LHCN-M2 (cell line): ENCODE data around the gene SOS1. TPM values are rescaled to one million over a fixed set of nuclear protein-coding genes. Genes with fewer than 3 reads are reported as not detected.
"Not testable (repeated sequence)": the region's sequence is repeated elsewhere in the genome, so short reads cannot be mapped to it uniquely, and the experiment has no call there.

Experiments
- DNase-seq: peaks from one replicate; pipeline ENCODE4 v3.0.0-alpha.2; 2012; ENCODE audit warnings: low read depth
- total RNA-seq: library from RNA; depleted of rRNA; stranded (reverse); fragments of >200 nt; gene quantifications from 2 replicates; pipeline ENCODE4 v1.2.3, GENCODE V29; 2014

The SOS1 gene
- total RNA-seq, 1 experiment from 2014 or later, result 16.8 TPM

DNA sequence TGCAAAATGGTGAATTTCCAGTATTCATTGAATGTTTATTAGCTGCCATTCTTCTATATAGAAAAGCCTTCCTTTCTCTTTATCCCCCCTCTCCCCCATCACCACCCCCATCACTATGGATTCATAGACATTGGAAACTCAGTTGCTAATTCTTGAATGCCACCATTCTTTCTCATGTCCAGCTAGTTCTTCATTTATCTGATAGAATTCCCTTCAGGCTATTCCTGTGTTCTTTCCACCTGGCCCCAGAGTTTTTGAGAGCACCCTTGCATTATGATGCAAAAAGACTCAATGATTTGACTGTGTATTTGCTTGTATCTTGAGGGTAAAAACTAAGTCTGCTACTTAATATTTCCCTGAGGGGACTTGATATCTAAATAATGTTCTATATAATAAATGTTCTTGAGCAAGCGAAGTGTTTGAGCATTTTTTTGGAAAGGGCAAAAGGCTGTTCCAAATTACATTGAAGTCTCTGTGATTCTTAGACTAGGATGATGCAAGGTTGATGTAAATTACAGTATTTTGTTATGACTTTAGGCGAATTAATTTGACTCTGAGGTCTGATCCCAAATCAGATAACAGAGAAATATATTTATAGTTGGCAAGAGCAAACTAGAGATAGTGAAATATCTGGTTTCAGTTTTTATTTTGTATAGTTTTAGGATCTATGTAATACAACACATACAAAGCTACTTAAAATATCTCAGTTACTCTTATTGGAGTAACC lies 18.8 kb upstream of the SOS1 start:
- DNase-seq, result no peak

GRCh38 chr2:39138837-39139211 lies 18.0 kb upstream of the SOS1 start:
- no peak for DNase-seq

GRCh38 chr2:39138187-39138836 lies 17.5 kb upstream of the SOS1 start:
- DNase-seq, result not testable (repeated sequence)

DNA sequence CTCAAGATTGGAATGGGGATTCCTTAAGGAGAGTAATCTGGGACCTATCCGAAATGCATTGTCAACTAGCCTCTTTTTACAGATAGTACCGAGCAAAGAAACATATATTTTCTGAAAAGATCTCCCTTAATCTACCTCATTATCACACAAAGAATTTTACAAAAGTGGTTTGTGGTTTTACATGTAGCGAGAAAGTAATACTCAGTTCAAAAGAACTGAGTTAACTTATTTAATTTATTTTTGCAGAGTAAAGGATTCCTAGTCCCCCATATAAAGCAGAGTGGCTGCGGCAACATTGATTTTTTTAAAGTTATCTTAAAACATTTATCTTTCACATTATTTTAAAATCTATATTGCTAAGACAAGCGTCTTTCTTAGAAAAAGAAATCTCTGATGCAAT lies 15.9 kb upstream of the SOS1 start:
- no peak for DNase-seq

DNA sequence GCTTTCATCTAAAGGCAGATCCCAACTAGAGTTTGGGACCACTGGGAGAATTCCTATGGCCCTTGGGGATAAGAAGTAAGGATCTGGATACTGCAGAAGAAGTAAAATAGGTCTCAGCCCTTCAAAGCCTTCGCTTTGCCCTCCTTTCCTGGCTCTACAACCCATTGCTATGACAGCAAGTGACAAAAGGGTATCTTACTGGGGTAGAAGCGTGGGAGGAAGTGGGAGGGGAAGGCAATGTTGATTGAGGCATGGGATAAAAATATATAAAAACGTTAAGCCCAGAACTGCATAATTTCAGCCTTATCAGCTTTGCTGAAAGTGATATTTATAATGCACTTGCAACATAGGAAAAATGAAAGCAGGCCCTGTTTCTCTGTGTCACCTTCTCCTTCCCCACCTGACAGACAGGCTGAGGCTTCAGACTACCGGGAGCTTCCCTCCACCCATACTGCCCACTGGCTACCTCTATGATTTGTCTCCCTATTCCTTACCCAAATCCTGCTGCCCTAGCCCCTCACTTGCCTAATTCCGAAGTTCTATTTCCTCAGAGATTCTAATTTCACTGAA lies 14.9 kb upstream of the SOS1 start:
- no peak for DNase-seq

GRCh38 chr2:39133215-39133851 lies 12.5 kb upstream of the SOS1 start:
- DNase-seq, result no peak

DNA sequence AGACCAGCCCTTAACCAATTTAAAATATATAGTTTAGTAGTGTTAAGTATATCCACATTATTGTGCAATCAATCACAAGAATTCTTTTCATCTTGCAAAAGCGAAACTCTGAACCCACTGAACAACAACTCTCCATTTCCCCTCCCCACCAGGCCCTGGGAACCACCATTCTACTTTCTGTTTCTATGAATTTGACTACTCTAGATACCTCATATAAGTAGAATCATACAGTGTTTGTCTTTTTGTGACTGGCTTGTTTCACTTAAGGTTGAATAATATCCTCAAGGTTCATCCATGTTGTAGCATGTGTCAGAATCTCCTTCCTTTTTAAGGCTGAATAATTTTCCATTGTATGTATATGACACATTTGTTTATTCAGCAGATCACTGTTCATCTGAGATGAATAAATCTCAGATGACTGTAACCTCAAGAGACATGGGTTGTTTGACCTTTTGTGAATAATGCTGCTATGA lies 8.1 kb upstream of the SOS1 start:
- peak; percentile 60 for DNase-seq

GRCh38 chr2:39127973-39128372 lies 7.1 kb upstream of the SOS1 start:
- peak; percentile 67 for DNase-seq

GRCh38 chr2:39124746-39125057 lies 3.9 kb upstream of the SOS1 start:
- no peak for DNase-seq

DNA sequence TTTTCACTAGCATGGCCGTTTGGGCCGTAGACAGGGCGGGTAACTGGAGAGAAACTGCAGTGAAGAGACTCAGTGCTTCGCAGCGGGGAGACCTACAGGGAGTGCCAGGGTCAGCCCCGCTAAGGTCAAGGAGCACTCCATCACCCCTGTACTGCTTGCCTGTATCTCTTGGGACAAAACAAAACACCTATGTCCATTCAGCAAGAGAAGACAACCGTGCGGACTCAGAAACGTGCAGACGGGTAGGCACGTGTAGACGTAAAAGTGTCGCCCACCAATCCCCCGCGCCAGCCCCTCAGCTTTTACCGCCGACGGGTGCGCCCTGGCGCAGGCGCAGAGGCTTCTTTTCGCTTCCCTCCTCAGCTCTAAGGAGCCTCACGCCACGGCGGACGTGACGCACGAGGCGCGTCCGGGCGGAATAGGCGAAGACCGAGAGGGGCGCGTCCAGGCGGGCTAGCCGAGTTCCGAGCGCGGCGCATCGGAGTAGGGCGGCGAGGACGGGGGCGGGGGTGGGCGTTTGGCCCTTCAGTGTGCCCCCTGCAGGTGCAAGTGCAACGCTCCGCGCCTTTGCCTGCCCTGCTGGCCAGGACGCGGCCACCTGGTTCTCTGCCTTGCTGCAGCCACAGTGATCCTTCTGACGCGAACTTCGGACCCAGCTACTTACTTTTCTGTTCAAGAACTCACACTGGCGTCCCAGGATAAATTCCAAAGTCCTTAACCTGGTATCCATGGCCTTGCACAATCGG lies 3.3 kb upstream of the SOS1 start:
- DNase-seq, result peak; percentile 94

DNA sequence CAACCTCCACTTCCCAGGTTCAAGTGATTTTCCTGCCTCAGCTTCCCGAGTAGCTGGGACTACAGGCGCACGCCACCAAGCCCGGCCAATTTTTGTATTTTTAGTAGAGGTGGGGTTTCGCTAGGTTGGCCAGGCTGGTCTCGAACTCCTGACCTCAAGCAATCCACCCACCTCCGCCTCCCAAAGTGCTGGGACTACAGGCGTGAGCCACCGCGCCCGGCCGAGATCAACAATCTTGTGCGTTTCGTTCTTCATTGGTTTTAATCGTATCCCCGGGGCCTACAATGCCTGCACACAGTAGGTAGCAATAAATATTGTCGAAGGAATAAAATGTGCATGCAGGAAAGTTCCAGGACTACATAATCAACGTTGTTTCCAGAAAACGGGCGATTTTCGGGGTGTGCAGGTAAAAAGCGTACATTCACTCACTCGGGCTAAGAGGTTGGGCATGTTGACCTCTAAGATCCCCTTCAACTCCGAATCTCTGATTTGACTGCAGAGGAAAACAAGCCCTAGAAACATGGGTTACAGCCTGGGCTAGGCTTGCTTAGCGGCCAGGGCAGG lies 2.7 kb upstream of the SOS1 start:
- no peak for DNase-seq

DNA sequence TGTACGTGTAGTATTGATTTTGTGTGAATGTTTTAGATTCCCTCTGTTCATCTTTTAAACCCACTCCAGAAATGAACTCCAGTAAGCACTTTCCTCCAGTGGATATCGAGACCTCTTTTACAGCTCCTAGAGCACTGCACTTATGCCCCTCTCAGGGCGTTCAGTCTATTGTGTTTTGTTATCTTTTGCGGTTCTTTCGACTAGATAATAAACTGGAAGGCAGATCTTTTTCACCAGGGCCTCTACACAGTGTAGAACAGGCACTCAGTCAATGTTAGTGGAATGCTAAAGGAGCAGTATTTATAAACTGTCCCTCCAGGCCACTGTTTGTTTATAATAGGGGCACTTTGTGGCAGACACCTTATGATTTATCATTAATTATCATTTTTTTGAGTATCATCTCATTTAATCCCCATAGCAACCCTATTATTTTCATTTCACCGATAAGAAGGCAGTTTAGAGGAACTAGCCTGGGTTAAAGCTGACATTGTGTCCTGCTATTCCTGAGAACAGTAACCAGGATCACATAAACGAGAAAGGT lies 742 bp upstream of the SOS1 start:
- no peak for DNase-seq

DNA sequence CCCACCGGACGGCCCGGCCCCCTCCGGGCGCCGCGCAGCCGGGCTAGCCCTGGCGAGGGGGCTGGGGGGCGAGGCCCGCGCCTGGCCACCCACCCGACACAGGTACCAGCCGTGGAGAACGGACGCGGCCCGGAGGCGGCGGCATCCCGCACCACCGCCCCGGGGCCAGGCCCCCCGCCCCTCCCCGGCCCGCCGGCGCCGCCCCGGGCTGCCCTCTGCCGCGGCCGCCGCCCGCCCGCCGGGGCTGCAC lies 405 bp downstream of the SOS1 start:
- no peak for DNase-seq

DNA sequence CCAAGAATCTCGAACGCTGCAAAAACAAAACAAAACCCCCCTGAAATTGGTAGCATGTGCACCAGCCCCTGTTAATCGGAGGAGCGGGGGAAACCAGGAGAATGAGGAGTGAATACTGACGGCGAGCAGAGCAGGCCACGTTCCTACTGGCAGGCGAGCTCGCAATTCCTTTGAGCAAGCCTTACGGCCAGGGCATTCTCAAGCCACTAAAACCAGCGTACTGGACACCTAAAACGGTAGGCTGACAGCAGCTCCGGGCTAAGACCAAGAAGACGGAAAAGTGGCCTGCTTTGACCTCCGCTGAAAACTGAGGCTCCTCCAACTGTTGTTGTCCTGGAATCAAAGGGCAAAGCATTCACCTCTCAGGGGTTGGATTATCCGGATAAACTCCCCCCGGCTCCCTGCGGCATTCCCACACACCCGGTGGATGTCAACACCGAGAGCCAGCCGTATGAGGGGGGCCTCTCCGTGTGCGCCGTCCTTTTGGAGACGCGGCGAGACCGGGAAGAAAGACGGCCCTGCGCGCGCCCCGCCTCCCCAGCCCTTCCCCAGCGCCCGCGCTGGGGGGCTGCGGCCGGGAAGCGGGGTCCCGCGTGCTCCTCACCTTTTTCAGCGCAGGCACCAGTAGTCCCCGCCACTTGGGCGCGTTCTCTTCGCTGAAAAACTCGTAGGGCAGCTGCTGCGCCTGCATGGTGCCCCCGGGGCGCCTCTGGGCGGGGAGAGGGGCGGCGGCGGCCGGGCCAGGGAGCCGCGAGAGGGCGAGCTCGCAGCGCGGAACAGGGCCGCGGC lies 925 bp downstream of the SOS1 start:
- peak; percentile 54 for DNase-seq

GRCh38 chr2:39118786-39119499 lies 1.9 kb downstream of the SOS1 start:
- DNase-seq, result peak; percentile 47

GRCh38 chr2:39115556-39115955 lies 5.3 kb downstream of the SOS1 start:
- DNase-seq, result no peak

- no peak for DNase-seq
Measured at GRCh38 chr2:39114771-39115170, 6.1 kb downstream of the SOS1 start.

GRCh38 chr2:39109537-39109936 lies 11.3 kb downstream of the SOS1 start:
- no peak for DNase-seq

- DNase-seq, result no peak
Measured at GRCh38 chr2:39108377-39108776, 12.5 kb downstream of the SOS1 start.

DNA sequence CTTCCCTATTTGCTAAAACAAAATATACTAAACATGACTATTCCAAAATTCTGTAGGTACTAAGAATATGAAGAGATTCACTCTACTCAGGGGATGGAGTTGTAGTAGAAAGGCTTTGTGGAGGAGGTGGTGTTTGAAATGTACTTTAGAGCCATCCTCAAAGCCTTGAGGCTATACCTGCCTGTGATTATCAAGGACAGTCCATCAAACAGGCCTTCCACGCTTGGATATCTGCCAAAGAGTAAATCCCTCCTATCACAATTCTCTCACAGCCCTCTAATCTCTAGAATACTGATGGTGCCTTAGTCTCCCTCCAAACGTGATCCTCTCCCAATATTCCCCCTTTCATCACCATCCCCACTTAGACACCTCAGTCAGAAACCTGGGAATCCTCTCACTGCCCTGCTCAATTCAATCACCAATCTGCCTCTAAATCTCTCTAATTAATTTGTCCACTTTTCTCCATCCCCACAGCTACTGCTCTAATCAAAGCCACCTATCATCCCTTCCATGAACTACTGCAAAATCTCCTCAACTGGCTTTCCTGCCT lies 13.1 kb downstream of the SOS1 start:
- DNase-seq, result no peak
